Non-pigmented ciliary epithelial cell (primary cell): Measurements from ENCODE around the gene ARHGEF33.
"Not testable (repeated sequence)": the region's sequence is repeated elsewhere in the genome, so short reads cannot be mapped to it uniquely, and the experiment has no call there.

ENCODE experiments used
- DNase-seq: peaks from one replicate; pipeline ENCODE4 v3.0.0-alpha.2; 2010; ENCODE audit warnings: low read depth

Gene ARHGEF33

DNA sequence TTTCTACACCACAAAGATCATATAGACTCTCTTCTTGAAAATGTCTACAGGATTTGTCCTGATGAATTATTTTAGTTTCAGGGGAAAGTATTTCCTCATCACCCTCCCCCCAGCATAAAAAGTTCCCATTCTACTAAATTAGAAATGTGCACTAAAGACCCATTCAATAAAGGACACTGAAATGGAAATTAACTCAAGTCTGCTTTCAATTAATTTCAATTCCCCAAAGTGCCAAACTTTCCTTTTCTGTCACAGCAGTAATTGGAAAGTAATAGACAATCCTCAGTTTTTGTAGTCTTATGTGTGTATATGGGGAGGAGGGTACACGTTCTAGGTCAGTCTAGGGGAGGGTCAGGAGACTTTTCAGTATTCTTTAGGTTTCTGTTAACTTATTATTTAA, 21.5 kb downstream of the ARHGEF33 start:
- DNase-seq = no peak

DNA sequence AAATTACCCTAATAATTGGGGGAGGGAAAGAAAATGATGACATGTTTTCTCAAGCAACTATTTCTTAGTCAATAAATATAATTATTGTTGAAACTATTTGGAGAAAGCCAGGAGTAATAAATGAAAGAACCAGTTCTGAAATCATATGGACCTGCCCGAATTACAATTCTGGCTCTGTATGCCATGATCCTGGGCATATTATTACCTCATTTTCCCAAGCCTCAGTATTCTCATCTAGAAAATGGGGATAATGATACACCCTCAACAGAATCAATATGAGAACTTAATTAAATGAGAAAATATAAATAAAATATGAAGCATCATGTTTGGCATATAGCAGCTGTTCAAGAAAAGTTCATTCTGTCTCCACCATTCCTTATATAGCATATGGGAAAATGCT, 22.9 kb downstream of the ARHGEF33 start:
- DNase-seq = no peak

DNA sequence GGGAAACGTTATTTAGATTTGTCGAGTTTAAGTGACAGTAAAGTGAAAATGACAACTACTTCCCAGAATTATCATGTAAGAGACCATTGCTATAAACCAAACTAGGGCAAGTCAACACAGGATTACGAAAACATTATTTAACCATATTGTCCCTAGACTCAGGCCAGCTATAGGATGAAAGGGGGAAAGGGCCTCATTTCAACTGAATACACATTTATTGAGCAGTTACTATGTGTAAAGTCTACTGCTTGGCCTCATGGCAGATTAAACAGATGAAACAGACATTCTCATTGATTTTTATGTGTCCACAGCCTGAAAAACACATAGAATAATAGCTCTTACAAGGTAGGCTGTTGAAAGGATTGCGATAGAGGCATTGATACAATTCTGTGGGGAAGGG, 32.7 kb downstream of the ARHGEF33 start:
- DNase-seq = no peak

DNA sequence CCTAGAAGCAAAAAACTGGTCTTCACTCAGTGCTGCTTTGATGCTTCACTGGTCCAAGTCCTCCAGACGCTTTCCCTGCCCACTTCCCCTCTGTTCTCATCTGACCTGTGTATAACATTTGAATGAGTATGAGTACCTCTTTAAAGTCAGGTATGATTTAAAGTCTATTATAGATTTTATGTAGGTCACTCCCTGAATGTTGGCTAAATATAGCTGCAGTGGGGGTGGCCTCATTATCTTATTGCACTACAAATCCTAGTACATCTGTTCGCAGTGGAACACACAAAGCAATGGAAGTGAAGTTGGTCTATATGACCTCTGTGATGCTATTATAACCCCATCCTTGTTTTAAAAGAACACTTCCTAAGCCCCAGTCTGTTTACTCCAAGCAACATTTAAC, 33.2 kb downstream of the ARHGEF33 start:
- no peak for DNase-seq

DNA sequence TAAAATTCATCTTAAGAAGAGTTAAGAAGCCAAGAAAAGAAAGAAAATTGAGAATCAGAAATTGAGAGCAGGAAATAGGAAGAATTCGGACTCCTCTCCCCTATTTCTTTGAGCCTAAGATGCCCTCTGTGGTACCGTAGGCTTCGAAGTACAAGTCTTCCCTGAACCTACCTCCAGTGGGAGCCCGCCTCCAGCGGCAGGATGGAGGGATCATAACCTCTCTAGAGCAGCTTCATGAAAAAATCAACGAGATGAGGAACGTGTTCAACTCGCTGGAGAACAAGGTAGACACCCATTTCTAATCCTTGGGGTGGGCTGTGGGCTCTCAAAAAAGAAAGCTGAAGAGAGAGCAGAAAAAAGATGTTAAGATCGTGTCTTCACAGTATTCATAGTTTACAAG, 36.3 kb downstream of the ARHGEF33 start:
- DNase-seq = no peak

DNA sequence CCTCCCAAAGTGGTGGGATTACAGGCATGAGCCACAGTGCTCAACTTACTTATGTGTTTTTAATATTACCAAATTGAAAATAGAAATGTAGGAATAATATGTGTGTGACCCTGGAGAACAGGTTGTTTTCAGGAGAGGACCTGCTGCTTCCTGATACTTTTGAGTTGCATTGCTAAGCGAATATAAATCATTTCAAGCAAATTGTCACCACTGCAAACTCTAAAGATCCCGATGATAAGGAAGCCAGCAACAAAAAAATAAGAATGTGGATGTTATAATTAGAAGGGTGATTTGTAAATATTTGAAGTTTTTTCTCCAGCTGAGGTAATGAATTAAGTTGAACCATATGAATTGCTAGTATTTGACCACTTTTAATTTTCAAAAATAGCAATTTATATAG, 40.9 kb downstream of the ARHGEF33 start:
- DNase-seq = no peak

DNA sequence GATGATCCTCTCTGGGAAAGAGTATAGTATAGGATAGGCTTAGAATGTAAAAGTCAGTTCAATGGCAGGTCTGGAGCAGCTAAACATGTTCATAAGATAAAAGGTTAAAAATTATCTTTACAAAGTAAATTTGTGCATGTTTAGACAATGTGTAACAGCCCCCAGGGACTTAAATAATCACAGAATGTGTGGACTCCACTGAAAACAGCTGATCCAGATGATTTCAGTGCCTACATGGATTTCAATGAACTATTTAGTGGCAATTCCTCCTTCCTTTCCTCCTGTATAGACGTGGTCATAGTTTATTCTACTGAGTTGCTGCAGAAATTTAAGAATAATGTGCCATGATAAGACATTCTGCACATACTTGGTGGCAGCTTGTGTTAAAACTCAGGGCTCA, 42.9 kb downstream of the ARHGEF33 start:
- DNase-seq = no peak

DNA sequence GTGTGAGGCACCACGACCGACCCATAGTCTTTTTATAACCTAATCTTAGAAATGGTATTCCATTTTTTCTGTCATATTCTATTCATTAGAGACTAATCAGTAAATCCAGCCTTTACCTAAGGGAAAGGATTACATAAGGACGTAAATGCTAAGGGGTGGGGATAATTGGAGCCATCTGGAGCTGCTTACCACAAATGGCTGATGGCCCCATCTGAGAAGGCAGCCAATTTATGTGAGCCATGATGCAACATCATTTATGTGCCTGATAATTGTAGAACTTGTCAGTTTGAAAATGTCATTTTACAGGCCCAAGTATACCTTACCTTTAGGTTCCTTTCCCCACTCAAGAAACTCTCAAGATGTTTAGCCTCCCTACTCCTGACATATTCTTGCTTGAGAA, 44.0 kb downstream of the ARHGEF33 start:
- DNase-seq = no peak

DNA sequence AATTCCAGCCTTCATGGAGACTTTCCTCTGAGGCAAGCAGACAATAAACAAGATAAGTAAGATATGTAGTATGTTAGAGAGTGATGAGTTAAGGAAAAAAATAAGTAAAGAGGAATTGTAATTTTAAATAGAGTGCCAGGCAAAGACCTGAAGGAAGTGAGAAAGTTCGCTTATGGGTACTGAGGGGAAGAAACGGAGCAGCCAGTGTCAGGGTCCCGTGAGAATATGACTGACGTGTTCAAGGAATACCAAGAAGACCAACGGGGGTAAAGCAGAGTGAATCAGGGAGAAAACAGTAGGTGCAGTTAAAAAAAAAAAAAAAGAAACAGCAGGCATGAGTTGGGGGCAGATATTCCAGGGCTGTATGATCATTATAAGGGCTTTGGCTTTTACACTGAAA, 45.1 kb downstream of the ARHGEF33 start:
- DNase-seq = no peak

DNA sequence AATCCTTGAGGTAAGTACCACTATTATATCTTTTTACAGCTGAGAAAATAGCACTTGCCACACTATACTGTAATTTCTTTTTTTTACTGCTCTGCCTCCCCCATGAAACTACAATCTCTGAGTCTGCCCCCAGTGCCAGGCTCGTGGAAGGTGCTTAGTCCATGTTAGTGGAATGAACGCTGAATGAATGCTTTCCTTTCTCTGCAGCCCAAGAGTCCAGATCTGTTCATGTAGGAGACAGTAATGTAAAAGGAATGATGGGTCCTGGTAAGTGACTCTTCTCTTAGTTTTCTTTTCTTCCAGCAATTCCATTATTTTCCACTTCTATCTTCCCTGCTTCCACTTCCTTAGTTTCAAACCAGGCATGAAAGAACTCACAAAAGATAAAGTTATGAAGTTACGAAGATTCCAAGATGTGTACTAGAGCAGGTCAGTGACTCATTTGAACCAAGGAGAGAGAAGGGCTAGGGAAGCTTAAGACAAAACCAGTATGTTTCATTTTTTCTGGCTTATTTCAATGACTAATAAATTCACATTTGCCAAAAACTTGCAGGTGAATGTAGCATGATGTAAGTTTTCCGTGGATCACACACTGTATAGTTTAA, 46.0 kb downstream of the ARHGEF33 start:
- no peak for DNase-seq

DNA sequence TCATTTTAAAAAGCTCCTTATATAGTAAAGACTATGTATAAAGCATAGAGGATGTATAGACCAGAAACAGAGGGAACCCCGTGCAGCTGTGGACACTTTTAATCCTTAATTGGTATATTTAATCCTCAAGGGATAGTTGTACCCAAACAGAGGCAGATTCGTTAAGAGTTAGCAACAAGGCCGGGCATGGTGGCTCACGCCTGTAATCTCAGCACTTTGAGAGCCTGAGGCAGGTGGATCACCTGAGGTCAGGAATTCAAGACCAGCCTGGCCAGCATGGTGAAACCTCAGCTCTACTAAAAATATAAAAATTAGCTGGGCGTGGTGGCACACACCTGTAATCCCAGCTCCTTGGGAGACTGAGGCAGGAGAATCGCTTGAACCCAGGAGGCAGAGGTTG, 46.8 kb downstream of the ARHGEF33 start:
- DNase-seq = not testable (repeated sequence)

DNA sequence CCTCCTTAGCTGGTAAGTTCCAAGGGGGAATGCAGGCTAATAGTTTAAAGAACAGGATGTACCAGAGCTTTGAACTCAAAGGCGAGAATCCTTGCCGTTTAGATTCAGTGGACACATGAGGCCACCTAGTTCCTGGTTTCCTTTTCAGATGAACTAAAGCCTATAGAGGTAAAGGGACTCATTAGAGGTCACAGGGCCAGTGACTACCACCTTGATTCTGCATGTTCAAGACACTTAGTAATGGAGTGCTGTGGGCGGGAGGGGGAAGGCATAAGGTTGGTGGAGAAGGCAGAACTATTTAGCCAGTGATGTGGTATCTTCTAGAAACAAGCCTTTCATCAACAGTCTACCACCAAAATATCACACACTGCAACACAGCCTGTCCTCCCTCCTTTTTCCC, 47.9 kb downstream of the ARHGEF33 start:
- no peak for DNase-seq

DNA sequence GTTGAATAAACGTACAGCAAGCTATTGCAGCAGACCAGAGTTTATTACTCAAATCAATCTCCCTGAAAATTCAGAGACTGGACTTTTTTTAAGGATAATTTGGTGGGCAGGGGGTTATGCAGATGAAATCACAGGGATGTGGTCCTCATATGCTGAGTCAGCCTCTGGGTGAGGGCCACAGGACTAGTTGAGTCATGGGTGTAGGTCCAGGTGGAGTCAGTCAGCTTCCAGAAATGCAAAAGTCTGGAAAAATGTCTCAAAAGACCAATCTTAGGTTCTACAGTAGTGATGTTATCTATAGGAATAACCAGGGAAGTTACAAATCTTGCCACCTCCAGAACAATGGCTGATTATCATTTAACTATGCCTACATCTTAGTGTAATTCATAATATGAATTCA, 51.1 kb downstream of the ARHGEF33 start:
- DNase-seq = no peak

DNA sequence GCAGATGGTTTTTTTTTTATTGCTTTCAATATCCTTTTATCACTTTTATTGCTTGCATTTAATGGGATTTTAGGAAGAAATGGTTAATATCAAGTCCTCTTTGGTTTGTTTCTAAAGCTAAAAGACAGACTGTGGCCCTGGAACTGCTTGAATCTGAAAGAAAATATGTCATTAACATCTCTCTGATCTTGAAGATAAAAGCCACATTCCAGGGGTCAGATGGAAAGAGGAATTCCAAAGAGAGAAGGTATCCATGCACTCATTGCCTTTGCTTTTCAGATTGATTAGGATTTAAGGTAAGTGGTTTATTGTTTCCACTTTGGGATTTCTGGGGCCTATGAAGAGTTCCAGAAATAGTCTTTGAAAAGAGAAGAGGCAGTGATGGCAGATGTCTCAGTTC, 54.1 kb downstream of the ARHGEF33 start:
- no peak for DNase-seq

DNA sequence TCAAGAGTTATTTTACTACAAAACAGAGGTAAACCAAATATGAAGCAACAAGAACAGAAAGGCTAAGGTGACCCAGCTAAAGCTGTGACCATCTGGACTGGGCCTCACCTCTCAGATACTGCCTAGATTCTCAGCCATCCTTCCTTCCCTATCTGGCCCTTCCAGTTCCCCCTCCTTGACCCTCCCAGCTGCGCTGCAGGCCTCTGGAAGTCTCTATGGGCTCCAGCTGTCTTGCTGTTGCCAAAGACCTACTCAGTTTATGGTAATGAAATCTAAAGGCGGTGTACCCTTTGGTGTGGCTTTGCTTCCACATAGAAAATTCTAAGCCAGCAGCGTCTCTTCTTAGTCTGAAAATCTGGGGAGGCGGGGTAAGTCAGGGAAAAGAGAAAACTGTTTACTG, 55.7 kb downstream of the ARHGEF33 start:
- DNase-seq = no peak

DNA sequence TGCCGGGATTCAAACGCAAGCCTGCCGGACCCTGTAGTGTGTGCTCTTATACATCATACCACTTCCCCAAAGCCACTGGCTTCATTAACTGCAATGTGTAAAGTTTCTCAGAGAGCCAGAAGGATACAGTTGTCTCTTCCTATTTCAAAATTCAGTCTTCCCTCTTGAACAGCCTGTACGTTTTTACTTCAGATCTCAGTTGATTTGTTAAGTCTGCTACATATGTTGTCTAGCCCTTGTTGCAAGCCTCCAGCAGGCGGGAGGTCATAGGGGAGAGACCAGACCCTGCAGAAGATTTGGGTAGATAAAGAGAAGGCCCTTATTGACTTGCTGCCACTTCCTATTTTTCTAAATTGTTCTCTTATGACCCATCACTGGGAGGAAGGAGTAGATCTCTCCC, 56.2 kb downstream of the ARHGEF33 start:
- no peak for DNase-seq

DNA sequence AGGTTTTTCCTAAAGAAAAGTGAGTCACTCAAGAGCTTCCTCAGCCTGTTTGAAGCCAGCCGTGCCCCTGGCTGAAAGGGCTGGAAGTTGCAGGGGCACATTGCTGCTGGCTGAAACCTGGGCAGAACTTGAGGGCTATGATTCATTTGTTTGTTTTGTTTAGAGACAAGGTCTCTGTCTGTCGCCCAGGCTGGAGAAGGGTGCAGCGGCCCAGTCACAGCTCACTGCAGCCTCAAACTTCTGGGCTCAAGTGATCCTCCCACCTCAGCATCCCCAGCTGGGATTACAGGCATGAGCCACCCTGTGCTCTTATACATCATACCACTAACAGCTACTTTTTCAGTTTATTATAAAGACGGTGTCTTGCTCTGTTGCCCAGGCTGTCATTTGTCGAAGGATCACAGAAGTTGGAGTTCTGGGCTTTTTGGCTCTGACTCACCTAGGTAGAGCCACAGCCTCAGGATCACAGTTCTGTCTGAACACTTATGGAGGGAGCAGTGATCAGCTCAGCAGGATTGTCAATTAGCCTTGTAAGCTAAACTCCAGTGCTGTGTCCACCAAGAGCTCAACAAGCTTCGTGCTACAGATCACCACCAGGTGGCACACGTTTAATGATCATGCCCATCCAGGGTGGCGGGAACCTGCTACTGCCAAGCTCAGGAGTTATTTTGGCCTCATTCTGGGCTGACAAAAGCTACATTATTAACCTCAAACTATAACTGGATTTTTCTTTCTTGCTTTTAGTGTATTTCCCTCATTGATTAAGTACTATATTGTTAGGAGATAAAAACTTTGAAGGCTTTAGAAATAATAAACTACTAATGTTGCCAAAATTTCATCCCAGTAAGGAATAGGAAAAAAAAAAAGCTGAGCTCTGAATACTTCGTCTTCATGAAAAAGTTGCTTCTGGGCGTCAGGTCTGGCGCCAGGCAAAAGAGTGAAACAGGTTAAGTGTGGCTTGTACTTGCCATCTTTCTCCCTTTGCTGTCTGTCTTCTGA, 57.9 kb downstream of the ARHGEF33 start:
- no peak for DNase-seq

DNA sequence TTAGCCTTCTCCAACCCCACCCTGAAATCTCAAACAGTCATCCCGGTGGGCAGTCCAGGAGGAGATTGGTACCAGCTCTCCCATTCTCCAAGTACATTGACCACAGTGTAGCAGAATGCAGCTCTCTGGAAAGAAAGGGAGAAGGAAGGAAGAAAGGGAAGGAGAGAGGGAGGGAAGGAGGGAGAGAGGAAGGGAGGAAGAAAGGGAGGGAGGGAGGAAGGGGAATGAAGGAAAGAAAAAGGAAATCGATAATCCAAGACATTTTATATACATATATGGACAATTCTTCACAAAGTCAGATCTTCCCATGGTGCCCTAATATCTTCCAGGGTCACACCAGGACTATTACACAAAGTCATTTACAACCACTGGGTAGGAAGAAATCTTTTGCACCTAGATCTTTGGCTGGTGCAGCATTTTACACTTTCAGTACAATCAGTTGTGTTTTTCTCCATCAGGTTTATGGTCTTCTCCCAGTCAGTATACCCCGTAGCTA, 58.8 kb downstream of the ARHGEF33 start:
- DNase-seq = no peak

DNA sequence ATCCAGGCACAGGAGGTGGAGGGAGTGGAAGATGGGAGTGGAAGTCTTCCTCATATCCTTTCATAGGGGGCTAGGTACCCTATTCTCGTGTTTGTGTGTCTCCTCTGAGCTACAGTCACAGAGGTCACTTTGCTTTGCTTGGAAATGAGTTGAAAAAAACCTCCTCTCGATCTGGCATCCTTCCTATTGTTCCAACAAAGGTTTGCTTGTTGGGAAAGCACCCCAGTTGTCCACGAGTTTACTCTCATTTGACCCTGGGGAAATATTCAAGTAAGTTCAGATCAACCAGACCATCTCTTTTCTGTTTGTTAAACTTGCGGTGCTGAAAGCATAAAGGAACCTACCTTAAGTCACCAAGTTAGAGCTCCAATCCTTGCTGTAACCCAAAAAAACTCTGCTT, 59.3 kb downstream of the ARHGEF33 start:
- DNase-seq = no peak

DNA sequence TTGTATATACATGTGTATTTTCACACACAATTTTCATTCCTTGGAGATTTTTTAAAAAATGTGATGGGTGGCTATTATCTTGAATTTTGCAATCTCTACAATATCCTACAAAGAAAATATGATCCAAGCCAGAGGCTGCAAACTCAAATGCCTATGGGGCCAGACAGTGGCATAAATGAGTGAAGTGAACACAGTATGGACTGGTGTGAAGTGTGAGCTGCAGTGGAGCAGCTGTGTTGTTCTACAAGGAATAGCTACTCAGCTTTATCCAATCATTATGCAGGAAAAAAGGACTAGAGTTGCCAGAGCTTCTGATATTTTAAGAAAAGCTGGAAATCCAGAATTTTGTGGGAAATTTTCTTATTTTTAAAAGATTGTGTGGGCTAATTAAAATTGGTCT, 62.1 kb downstream of the ARHGEF33 start:
- no peak for DNase-seq

DNA sequence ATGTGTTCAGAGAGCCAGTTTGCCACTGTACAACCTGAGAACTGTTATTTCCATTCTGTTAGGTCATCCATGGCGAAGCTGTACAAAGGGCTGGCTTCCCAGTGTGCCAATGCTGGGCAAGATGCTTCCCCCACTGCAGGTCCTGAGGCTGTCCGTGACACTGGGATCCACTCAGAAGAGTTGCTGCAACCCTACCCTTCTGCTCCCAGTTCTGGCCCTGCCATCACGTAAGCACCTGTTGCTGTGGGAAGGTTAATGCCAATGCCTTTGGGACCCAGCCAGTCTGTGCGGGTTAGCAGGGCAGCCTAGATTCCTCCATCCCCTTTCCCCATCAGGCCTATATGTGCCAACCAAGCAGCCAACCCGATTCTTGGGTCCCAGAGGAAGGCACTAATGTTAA, 68.3 kb downstream of the ARHGEF33 start:
- DNase-seq = no peak

DNA sequence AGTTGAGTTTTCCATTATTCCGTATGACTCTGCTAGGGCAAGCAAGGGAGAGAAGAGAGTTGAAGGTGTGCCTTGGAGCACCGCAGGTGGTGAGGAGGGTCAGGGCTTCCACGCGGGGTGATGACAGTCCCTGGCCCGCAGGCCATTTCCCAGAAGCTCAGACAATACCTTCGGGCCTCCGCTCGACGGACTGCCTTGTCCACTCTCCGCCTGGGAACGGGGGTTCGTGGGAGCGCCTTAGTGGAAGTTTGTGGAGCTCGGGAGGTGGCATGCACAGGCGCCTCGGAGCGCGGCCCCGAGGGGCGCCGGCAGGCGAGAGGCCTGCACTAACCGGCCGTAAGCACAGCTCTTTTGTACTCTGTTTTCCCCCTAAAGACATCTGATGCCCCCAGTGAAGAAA, 69.8 kb downstream of the ARHGEF33 start:
- DNase-seq = no peak

DNA sequence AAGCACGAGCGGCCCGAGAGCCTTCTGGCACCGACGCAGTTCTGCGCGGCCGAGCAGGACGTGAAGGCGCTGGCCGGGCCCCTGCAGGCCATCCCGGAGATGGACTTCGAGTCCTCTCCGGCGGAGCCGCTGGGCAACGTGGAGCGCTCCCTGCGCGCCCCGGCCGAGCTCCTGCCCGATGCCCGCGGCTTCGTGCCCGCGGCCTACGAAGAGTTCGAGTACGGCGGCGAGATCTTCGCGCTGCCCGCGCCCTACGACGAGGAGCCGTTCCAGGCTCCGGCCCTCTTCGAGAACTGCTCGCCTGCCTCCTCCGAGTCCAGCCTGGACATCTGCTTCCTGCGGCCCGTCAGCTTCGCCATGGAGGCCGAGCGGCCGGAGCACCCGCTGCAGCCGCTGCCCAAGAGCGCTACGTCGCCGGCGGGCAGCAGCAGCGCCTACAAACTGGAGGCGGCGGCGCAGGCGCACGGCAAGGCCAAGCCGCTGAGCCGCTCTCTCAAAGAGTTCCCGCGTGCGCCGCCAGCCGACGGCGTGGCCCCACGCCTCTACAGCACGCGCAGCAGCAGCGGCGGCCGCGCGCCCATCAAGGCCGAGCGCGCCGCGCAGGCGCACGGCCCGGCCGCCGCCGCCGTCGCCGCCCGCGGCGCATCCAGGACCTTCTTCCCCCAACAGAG, 70.4 kb downstream of the ARHGEF33 start:
- no peak for DNase-seq
